Glomerular visceral epithelial cell (primary cell): ENCODE data around the gene PRSS56.
A peak's percentile ranks its signal among the peaks of the same experiment; 100 is the strongest.

Experiments used
- DNase-seq: peaks from one replicate; pipeline ENCODE4 v3.0.0-alpha.2; 2016; ENCODE audit errors: extremely low spot score

PRSS56 gene

GRCh38 chr2:232519581-232520438, at the start of gene PRSS56:
Gene PRSS56 (plus strand): TSS chr2:232520388. CDS start chr2:232520599, 211 bp downstream.
- no peak for DNase-seq

GRCh38 chr2:232473467-232473890, 46.7 kb upstream of the PRSS56 start:
- peak; percentile 9 for DNase-seq

- DNase-seq = no peak
These were observed 44.1 kb upstream of the PRSS56 start for GRCh38 chr2:232476045-232476444.

GRCh38 chr2:232476791-232477190, 43.4 kb upstream of the PRSS56 start:
- no peak for DNase-seq

- DNase-seq = no peak
These were observed 42.3 kb upstream of the PRSS56 start for GRCh38 chr2:232477751-232478510.

- no peak for DNase-seq
These were observed 41.4 kb upstream of the PRSS56 start for GRCh38 chr2:232478571-232479340.

- no peak for DNase-seq
These were observed 40.6 kb upstream of the PRSS56 start for GRCh38 chr2:232479341-232480200.

- no peak for DNase-seq
These were observed 39.7 kb upstream of the PRSS56 start for GRCh38 chr2:232480201-232481190.

- DNase-seq = no peak
These were observed 38.7 kb upstream of the PRSS56 start for GRCh38 chr2:232481322-232482140.

GRCh38 chr2:232482301-232483238, 37.6 kb upstream of the PRSS56 start:
- DNase-seq = no peak

GRCh38 chr2:232483311-232483922, 36.8 kb upstream of the PRSS56 start:
- no peak for DNase-seq

- DNase-seq = no peak
These were observed 36.1 kb upstream of the PRSS56 start for GRCh38 chr2:232483923-232484627.

GRCh38 chr2:232484628-232485347, 35.4 kb upstream of the PRSS56 start:
- DNase-seq = no peak

- DNase-seq = no peak
These were observed 34.8 kb upstream of the PRSS56 start for GRCh38 chr2:232485348-232485756.

- DNase-seq = no peak
These were observed 34.2 kb upstream of the PRSS56 start for GRCh38 chr2:232485757-232486557.
